Measurements from ENCODE around the gene PM20D2.

PM20D2 gene

DNA sequence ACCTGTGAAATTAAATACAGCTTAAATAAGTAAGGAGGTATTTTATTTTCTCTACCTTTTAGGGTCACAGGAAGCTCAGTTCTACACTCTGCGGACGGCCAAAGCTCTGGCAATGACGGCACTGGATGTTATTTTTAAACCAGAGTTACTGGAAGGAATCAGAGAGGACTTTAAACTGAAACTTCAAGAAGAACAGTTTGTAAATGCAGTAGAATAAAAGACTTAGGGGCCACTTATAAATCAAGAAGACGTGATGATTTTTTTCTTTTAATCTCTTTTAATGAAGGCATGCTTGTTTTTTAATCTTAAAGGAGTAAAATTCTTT is 16.2 kb downstream of the PM20D2 start:
- H3K4me3 ChIP-seq (replicated peaks; ENCODE audit: insufficient read depth, low read length), result no peak overlapping the region
- TF ChIP-seq, protein P1, sequence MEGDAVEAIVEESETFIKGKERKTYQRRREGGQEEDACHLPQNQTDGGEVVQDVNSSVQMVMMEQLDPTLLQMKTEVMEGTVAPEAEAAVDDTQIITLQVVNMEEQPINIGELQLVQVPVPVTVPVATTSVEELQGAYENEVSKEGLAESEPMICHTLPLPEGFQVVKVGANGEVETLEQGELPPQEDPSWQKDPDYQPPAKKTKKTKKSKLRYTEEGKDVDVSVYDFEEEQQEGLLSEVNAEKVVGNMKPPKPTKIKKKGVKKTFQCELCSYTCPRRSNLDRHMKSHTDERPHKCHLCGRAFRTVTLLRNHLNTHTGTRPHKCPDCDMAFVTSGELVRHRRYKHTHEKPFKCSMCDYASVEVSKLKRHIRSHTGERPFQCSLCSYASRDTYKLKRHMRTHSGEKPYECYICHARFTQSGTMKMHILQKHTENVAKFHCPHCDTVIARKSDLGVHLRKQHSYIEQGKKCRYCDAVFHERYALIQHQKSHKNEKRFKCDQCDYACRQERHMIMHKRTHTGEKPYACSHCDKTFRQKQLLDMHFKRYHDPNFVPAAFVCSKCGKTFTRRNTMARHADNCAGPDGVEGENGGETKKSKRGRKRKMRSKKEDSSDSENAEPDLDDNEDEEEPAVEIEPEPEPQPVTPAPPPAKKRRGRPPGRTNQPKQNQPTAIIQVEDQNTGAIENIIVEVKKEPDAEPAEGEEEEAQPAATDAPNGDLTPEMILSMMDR (IDR thresholded peaks at IDR 0.05; ENCODE audit: insufficient read depth, low read length), result no peak
- TF ChIP-seq SPI1 (IDR thresholded peaks at IDR 0.05; ENCODE audit: borderline replicate concordance, low read depth), result no peak
- TF ChIP-seq, protein P2, sequence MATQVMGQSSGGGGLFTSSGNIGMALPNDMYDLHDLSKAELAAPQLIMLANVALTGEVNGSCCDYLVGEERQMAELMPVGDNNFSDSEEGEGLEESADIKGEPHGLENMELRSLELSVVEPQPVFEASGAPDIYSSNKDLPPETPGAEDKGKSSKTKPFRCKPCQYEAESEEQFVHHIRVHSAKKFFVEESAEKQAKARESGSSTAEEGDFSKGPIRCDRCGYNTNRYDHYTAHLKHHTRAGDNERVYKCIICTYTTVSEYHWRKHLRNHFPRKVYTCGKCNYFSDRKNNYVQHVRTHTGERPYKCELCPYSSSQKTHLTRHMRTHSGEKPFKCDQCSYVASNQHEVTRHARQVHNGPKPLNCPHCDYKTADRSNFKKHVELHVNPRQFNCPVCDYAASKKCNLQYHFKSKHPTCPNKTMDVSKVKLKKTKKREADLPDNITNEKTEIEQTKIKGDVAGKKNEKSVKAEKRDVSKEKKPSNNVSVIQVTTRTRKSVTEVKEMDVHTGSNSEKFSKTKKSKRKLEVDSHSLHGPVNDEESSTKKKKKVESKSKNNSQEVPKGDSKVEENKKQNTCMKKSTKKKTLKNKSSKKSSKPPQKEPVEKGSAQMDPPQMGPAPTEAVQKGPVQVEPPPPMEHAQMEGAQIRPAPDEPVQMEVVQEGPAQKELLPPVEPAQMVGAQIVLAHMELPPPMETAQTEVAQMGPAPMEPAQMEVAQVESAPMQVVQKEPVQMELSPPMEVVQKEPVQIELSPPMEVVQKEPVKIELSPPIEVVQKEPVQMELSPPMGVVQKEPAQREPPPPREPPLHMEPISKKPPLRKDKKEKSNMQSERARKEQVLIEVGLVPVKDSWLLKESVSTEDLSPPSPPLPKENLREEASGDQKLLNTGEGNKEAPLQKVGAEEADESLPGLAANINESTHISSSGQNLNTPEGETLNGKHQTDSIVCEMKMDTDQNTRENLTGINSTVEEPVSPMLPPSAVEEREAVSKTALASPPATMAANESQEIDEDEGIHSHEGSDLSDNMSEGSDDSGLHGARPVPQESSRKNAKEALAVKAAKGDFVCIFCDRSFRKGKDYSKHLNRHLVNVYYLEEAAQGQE (IDR thresholded peaks at IDR 0.05; ENCODE audit: insufficient replicate concordance, low read depth), result no peak
- TF ChIP-seq POLR2AphosphoS5 (IDR thresholded peaks at IDR 0.05; ENCODE audit: low read depth), result no peak
- TF ChIP-seq GABPA (IDR thresholded peaks at IDR 0.05; ENCODE audit: low read depth), result no peak

DNA sequence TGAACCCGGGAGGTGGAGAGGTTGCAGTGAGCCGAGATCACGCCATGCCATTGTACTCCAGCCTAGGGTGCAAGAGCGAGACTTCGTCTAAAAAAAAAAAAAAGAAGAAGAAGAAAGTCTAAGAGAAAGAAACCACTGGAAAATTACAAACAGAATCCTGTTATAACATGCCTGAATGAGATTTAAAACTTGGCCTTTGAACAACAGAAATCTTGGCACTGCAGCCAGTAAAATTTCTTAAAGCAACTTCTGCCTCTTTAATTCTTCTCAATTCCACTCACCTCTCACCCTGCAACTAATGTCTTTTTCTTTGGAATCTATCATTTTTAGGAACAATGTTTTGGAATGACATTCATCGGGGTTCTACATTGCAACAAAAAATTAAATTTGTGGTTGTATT is 26.3 kb downstream of the PM20D2 start:
- TF ChIP-seq GABPA (IDR thresholded peaks at IDR 0.05; ENCODE audit: low read depth) (no peak), POLR2AphosphoS5 (IDR thresholded peaks at IDR 0.05; ENCODE audit: low read depth) (no peak), SPI1 (IDR thresholded peaks at IDR 0.05; ENCODE audit: borderline replicate concordance, low read depth) (no peak)
- TF ChIP-seq, protein P2 (IDR thresholded peaks at IDR 0.05; ENCODE audit: insufficient replicate concordance, low read depth), result no peak
- TF ChIP-seq, protein P1 (IDR thresholded peaks at IDR 0.05; ENCODE audit: insufficient read depth, low read length), result no peak
- no peak for DNase-seq (ENCODE audit: low read depth in 1 of 2, low spot score in 1 of 2)
- no peak overlapping the region for H3K27ac ChIP-seq (replicated peaks)
- H3K4me3 ChIP-seq (replicated peaks; ENCODE audit: insufficient read depth, low read length), result no peak overlapping the region
- no peaks in the 10 kb centered on the region for H3K27me3 ChIP-seq (ENCODE audit: insufficient read depth, poor library complexity, severe bottlenecking)

More for the DNA sequence above, 16.2 kb downstream of the PM20D2 start:
- Histone ChIP-seq H3K27ac (replicated peaks) (no peak overlapping the region), H3K27me3 (ENCODE audit: insufficient read depth, poor library complexity, severe bottlenecking) (no peaks in the 10 kb centered on the region)
- no peak for DNase-seq (ENCODE audit: low read depth in 1 of 2, low spot score in 1 of 2)

DNA sequence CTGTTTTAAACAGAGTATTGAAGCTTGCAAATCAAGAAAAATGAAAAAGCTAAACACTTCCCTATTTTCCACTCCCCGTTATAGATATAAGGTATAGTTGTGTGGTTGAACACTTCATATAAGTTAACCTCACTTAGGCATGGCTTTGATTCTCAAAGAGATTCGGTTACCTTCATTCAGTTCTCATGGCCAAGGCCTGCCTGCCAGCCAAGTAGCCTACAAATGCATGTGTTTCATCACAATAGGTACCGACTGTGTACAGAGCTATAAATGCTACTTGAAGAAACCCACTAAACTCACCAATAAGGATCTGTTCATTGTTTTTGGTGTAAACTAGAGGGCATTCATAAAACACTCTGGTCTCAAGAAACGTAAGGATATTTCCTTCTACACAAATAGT is 27.8 kb downstream of the PM20D2 start:
- DNase-seq (ENCODE audit: low read depth in 1 of 2, low spot score in 1 of 2), result no peak
- TF ChIP-seq, protein P2 (IDR thresholded peaks at IDR 0.05; ENCODE audit: insufficient replicate concordance, low read depth), result no peak
- TF ChIP-seq, protein P1 (IDR thresholded peaks at IDR 0.05; ENCODE audit: insufficient read depth, low read length), result no peak
- TF ChIP-seq SPI1 (IDR thresholded peaks at IDR 0.05; ENCODE audit: borderline replicate concordance, low read depth) (no peak; the same call in 1 of the 2 replicates), GABPA (IDR thresholded peaks at IDR 0.05; ENCODE audit: low read depth) (no peak), POLR2AphosphoS5 (IDR thresholded peaks at IDR 0.05; ENCODE audit: low read depth) (no peak)
- Histone ChIP-seq H3K4me3 (replicated peaks; ENCODE audit: insufficient read depth, low read length) (no peak overlapping the region), H3K27ac (replicated peaks) (no peak overlapping the region), H3K27me3 (ENCODE audit: insufficient read depth, poor library complexity, severe bottlenecking) (no peaks in the 10 kb centered on the region)
